ENCODE measurements around the gene CHGA. TPM values are rescaled to one million over a fixed set of nuclear protein-coding genes. Genes with fewer than 3 reads are reported as not detected.

The CHGA gene, protein sequence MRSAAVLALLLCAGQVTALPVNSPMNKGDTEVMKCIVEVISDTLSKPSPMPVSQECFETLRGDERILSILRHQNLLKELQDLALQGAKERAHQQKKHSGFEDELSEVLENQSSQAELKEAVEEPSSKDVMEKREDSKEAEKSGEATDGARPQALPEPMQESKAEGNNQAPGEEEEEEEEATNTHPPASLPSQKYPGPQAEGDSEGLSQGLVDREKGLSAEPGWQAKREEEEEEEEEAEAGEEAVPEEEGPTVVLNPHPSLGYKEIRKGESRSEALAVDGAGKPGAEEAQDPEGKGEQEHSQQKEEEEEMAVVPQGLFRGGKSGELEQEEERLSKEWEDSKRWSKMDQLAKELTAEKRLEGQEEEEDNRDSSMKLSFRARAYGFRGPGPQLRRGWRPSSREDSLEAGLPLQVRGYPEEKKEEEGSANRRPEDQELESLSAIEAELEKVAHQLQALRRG
- total RNA-seq (2014; rRNA removed; shearing (Covaris generic)), result not detected in 2 replicates

DNA sequence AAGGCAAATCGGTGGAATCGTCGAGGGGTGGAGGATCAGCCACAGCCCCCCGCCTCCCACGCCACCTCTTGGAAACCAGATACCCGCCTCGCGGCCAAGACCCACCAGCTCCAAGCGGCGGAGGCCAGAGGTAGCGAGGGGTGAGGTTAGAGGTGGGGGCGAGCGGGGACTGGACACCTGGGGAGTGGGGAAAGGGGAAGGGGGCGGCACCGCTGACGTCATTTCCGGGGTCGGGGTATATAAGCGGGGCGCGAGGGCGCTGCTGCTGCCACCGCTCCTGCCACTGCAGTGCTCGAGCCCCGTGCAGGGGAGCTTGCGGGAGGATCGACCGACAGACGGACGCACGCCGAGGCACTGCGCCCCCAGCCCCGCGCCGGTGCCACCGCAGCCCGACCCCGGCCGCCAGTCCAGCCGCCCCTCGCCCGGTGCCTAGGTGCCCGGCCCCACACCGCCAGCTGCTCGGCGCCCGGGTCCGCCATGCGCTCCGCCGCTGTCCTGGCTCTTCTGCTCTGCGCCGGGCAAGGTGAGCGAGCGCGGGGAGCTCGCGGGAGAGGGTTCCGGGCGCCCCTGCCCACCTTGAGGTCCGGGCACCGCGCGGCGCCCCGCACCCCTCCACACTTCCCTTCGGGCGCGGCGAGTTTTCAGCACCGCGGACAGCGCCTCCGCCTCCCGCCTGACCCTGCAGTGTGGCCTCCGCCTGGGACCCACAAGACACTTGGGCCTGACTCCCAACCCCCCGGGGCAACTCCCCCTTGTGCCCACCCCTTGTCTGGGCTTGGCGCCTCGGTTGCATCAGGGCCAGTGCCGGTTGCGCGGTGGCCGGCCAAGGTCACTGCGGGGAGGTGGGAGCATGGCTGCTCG is at the start of gene CHGA:
Gene CHGA (plus strand): TSS at position 268 of the 861 bp plus-strand sequence. CDS start 210 bp downstream, at position 478.
- DNase-seq (ENCODE audit: low spot score), result no peak

DNA sequence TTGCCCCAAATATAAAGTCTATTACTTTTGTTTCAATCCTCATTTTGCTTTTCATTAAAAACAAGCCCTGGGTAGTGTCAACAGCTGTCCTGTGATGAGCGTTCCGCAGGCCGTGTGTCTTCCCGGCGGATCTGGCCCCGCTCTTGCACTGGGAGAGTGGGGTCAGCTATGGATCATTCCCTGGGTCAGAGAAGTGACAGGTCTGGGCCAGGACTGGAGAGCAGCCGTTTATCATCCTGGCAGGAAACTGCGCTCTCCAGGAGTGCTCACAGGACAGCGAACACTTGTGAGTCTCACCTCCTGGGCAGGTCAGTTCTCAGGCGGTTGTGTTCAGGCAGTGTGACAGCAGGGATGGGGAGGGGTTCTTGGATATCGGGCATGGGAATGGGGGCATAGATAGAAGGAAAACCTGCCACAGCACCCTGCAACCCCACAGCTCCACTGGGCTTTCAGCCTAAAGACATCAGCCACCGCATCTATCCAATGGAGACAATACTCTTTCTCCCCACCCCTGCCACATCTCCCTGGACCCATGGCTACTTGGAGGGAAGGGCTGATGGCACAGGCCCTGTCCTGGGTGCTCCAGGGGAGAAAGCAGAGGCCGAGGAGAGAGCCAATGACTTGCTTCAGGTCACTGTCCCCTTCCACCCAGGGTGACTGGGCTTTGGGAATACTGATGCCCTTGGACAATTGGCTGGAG is 47.8 kb upstream of the CHGA start:
- DNase-seq (ENCODE audit: low spot score), result no peak

DNA sequence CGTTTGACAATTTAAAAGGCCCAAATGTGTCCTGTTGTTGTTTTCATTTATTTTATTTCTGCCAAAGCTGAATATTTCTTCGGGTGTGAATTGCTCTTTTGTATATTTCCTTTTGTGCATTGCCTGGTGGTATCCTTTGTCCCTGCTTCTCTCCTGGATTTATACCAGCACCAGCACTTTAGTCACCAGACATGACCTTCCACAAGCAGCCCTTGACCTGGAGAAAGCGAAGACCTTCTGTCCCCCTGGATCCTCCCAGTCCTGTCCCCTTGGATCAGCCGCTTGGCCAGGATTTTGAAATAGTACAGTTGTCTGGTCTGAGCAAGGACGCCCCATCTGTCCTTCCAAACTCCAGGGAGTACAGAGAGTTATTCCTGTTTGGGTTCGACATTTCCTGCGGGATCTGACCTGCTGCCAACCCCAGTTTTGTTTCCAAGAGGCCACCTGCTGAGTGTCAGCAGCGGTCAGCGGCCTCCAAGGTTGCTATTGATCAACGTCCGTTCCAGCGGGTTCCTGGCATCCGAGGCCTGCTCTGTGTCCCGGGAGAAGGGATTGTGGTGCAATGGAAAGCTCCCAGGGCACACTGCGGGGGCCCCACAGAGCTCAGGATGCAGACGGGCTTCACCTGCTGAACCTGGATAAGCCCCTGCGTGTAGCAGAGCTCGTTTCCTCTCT is 45.1 kb upstream of the CHGA start:
- no peak for DNase-seq (ENCODE audit: low spot score)

- no peak for DNase-seq (ENCODE audit: low spot score)
Observed at GRCh38 chr14:92880351-92880750, 42.6 kb upstream of the CHGA start.

DNA sequence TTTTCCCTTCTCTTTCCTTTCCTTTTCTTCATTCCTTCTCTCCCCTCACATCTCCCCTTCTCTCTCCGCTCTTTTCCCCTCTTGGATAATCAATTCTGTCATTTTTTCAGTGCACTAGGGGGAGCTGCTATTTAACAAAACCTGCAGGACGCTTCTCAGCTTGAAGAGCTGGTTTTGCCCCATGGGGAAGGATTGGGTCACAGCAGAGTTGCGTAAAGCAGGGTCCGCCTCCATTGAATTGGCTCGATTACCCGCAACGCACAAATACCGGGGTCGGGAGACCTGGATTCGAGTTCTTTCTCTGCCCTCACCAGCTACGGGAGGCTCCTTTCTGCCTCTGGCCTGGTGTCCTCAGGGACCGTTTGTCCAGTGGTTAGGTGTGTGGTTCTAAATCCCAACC is 42.1 kb upstream of the CHGA start:
- DNase-seq (ENCODE audit: low spot score), result no peak

GRCh38 chr14:92883066-92883465 is 39.9 kb upstream of the CHGA start:
- DNase-seq (ENCODE audit: low spot score), result no peak

GRCh38 chr14:92884410-92884809 is 38.5 kb upstream of the CHGA start:
- DNase-seq (ENCODE audit: low spot score), result no peak

GRCh38 chr14:92885279-92886061 is 37.5 kb upstream of the CHGA start:
- DNase-seq (ENCODE audit: low spot score), result no peak

GRCh38 chr14:92886337-92886736 is 36.6 kb upstream of the CHGA start:
- DNase-seq (ENCODE audit: low spot score), result no peak

- no peak for DNase-seq (ENCODE audit: low spot score)
Observed at GRCh38 chr14:92887157-92887556, 35.8 kb upstream of the CHGA start.

GRCh38 chr14:92888896-92889295 is 34.1 kb upstream of the CHGA start:
- no peak for DNase-seq (ENCODE audit: low spot score)

DNA sequence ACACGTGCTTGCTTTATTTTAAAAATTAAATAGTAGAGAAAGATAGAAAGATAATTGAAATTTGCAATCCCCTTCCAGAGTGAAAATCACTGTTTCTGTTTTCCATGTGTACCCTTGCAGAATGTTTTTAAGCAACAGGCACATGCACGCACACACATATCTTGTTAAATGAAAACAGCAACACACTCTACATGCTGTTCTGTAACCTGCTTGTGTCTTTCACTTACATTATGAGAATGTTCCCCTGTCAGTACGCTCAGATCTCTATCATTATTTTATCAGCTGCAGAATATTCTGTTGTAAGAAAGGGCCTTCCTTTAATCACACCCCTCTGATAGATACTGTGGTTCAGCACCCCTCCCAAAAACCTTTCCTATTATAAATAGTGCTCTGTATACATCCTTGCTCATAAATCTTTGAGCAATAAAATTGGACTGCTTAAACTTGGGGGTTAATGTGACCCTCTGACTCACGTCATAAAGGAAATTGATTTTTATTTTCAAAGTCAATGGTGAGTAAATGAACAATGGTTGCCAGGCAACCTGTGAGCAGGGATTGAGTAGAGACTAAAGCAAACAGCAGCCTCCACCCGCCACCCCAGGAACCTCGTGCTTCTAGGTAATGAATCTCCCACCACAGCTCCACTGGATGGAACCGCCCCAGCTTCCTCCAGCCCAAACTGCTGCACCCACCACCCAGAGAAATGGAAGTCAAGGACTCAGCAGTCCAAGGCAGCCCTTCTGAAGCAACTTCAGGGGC is 31.9 kb upstream of the CHGA start:
- no peak for DNase-seq (ENCODE audit: low spot score)

DNA sequence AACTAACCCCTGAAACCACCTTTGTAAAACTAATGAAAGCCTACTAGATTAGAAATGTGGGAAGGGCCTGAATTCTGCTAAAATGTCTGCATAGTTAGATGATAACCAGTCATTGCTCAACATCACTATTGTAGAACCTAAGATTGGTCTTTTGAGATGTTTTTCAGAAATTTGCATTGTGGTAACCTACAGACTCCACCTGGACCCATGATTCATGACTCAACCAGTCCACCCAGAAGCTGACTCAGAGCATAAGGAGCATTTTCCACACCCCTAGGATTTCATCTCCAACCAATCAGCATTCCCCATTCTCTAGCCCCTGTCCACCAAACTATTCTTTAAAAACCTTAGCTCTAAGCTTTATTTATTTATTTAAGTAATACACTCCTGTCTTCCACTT is 30.4 kb upstream of the CHGA start:
- DNase-seq (ENCODE audit: low spot score), result no peak

GRCh38 chr14:92895352-92895878 is 27.5 kb upstream of the CHGA start:
- DNase-seq (ENCODE audit: low spot score), result no peak

DNA sequence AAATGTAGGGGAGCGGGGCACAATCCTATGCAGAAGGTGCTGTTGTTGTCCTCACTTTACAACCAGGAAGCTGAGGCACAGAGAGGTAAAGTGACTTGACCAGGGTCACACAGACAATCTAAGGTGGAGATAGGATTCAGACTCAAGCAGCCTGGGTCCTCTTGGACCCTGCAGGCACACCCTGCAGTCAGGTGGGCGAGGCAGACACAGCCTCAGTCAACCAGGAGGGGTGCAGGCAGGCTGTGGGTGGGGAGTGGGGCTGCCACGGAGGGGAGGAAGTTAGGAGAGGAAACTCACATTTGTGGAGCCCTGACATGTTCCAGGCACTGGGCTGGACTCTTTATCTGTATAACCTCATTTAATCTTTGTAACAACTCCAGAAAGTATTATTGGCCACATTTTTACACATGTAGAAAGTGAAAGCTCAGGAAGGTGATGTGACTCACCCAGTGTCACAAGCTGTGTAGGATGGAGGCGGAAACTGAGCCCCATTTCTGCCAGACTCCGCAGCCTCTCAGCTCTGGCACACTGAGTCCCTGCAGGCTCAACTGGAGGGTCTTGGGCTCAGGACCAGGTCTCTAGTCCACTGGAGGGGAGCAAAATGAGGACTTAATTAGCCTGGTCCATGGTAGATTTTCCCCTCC is 24.9 kb upstream of the CHGA start:
- DNase-seq (ENCODE audit: low spot score), result no peak

- DNase-seq (ENCODE audit: low spot score), result no peak
Observed at GRCh38 chr14:92898566-92899131, 24.3 kb upstream of the CHGA start.

GRCh38 chr14:92900660-92901059 is 22.3 kb upstream of the CHGA start:
- no peak for DNase-seq (ENCODE audit: low spot score)

DNA sequence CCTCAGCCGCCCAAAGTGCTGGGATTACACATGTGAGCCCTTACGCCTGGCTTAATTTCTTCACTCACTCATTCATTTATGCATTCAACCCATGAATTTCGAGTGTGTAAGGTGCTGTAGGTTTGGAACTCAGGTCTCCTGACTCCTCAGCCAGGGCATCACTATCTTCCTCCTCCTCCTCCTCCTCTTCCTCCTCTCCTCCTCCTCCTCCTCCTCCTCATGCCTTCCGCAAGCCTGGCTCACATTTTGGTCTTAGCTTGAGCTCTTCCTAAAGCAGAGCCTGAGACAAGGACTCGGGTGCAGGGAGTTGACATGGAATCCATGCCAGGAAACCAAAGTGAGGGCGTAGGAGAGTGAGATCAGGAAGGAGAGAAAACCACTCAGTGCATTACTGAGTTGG is 20.8 kb upstream of the CHGA start:
- DNase-seq (ENCODE audit: low spot score), result no peak

DNA sequence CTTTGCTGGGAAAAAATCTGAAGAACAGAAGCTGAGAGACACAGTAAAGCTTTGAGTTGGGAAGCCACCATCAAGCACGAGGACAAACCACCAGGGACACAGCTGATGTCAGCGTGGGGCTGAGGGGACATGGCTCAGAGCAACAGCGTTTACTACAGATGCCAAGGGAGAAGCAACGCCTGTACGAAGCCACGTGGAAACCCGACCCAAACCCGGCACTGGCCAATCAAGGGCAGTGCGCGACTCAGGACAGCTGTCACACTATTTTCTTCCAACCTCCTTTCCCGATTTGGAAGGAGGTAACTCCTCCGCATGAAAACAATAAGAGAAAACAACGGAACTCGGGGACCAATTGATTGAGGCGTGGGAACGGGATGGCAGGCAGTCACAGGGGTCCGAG is 20.2 kb upstream of the CHGA start:
- DNase-seq (ENCODE audit: low spot score), result no peak
